ENCODE results near the gene MYCBP.
A peak's percentile ranks its signal among the peaks of the same experiment; 100 is the strongest.

Gene MYCBP

DNA sequence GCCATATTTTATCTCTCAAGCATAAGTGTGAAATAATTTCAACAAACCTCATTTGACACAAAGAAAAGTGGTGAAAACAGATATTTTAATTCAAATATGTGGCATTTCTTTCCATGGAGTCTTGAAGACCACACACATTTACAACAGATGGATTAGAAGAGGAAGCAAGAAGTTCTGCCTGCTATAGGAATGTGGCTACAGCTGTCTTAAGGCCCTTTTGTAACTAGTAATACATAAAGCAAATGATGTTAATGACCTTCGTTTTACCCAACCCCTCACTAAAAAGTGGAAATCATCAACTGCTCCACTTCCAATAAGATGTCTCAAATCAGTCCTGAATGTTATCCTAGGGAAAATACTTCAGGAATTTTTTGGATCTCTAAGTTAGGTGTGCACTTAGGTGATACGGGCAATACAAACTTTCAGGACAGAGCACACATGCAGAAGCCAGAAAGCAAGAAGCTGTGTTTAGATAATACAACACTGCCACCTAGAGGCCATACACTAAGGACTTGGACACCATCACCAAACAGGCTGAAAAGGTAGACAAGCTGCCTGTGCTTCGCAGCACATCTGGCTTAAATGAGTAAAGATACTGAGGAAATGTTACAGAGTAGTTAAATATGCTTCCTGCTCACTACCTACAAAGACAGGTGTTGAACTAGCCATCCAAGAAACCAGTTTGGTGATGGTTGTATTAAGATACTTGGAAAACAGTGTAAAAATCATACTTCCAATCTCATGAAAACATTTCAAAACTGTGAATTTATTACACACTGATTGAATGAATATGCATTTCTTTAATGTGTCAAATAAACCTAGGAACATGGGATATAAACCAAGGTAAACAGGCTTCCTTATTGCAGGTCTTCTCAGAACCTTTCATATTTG, 38.0 kb downstream of the MYCBP start:
- peaks cover 52 to 56% of the 10 kb centered on the region in 2 experiments for H3K4me1 ChIP-seq (ENCODE audit: control insufficient read depth in 1 of 2, insufficient read depth in 1 of 2, low read depth in 1 of 2, low read length in 1 of 2)
- TF ChIP-seq, protein P1, sequence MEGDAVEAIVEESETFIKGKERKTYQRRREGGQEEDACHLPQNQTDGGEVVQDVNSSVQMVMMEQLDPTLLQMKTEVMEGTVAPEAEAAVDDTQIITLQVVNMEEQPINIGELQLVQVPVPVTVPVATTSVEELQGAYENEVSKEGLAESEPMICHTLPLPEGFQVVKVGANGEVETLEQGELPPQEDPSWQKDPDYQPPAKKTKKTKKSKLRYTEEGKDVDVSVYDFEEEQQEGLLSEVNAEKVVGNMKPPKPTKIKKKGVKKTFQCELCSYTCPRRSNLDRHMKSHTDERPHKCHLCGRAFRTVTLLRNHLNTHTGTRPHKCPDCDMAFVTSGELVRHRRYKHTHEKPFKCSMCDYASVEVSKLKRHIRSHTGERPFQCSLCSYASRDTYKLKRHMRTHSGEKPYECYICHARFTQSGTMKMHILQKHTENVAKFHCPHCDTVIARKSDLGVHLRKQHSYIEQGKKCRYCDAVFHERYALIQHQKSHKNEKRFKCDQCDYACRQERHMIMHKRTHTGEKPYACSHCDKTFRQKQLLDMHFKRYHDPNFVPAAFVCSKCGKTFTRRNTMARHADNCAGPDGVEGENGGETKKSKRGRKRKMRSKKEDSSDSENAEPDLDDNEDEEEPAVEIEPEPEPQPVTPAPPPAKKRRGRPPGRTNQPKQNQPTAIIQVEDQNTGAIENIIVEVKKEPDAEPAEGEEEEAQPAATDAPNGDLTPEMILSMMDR (IDR thresholded peaks at IDR 0.05), result peak; percentile 79
- peak overlapping the region in 1 of 2 experiments; percentile 15 for H3K4me3 ChIP-seq (ENCODE audit: low read depth in 1 of 2, low read length in 1 of 2)
- peaks cover 25% of the 10 kb centered on the region for H3K36me3 ChIP-seq
- H3K9me3 ChIP-seq, result no peaks in the 10 kb centered on the region
- no peaks in the 10 kb centered on the region for H3K27me3 ChIP-seq
- peak overlapping the region; percentile 86 for H3K27ac ChIP-seq

- Histone ChIP-seq H3K27me3 (no peaks in the 10 kb centered on the region), H3K9me3 (no peaks in the 10 kb centered on the region), H3K4me1 (ENCODE audit: control insufficient read depth in 1 of 2, insufficient read depth in 1 of 2, low read depth in 1 of 2, low read length in 1 of 2) (peaks cover 52 to 58% of the 10 kb centered on the region in 2 experiments), H3K36me3 (peaks cover 17% of the 10 kb centered on the region), H3K27ac (peak overlapping the region; percentile 86), H3K4me3 (ENCODE audit: low read depth in 1 of 2, low read length in 1 of 2) (peak overlapping the region in 1 of 2 experiments; percentile 25)
- TF ChIP-seq, protein P1 (IDR thresholded peaks at IDR 0.05), result no peak
Observed at GRCh38 chr1:38834221-38834782, 38.8 kb downstream of the MYCBP start.

DNA sequence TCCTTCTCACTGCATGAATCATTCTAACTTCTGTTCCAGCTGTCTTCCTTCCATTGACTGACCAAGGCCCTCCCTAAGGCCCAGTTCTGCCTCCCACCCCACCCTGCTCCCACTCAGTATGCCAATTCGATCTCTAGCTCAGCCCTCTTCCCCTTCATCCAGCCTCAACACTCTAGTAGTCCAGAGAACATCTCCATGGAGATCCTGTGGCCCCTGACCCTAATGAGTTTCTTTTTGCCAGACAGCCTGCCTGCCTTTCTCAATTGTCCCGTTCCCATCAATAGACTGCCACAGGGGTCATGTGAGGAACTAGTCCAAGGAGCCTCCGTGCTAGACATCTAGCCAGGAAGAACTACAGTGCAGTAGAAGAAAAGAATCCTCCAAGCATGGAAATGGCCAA, 40.0 kb downstream of the MYCBP start:
- Histone ChIP-seq H3K9me3 (no peaks in the 10 kb centered on the region), H3K27ac (peak overlapping the region; percentile 86), H3K36me3 (peaks cover 5% of the 10 kb centered on the region), H3K27me3 (no peaks in the 10 kb centered on the region), H3K4me3 (ENCODE audit: low read depth in 1 of 2, low read length in 1 of 2) (peak overlapping the region in 1 of 2 experiments; percentile 25), H3K4me1 (ENCODE audit: control insufficient read depth in 1 of 2, insufficient read depth in 1 of 2, low read depth in 1 of 2, low read length in 1 of 2) (peaks cover 61 to 67% of the 10 kb centered on the region in 2 experiments)
- TF ChIP-seq, protein P1 (IDR thresholded peaks at IDR 0.05), result no peak

GRCh38 chr1:38832370-38832734, 40.8 kb downstream of the MYCBP start:
- no peaks in the 10 kb centered on the region for H3K9me3 ChIP-seq
- H3K4me3 ChIP-seq (ENCODE audit: low read depth in 1 of 2, low read length in 1 of 2), result no peak overlapping the region
- H3K4me1 ChIP-seq (ENCODE audit: control insufficient read depth in 1 of 2, insufficient read depth in 1 of 2, low read depth in 1 of 2, low read length in 1 of 2), result peaks cover 69 to 75% of the 10 kb centered on the region in 2 experiments
- TF ChIP-seq, protein P1 (IDR thresholded peaks at IDR 0.05), result no peak
- H3K27ac ChIP-seq, result peak overlapping the region; percentile 86
- H3K36me3 ChIP-seq, result no peaks in the 10 kb centered on the region
- no peaks in the 10 kb centered on the region for H3K27me3 ChIP-seq

GRCh38 chr1:38831731-38832369, 41.3 kb downstream of the MYCBP start:
- Histone ChIP-seq H3K36me3 (no peaks in the 10 kb centered on the region), H3K27ac (no peak overlapping the region), H3K27me3 (no peaks in the 10 kb centered on the region), H3K9me3 (no peaks in the 10 kb centered on the region), H3K4me3 (ENCODE audit: low read depth in 1 of 2, low read length in 1 of 2) (no peak overlapping the region), H3K4me1 (ENCODE audit: control insufficient read depth in 1 of 2, insufficient read depth in 1 of 2, low read depth in 1 of 2, low read length in 1 of 2) (peaks cover 74 to 80% of the 10 kb centered on the region in 2 experiments)
- TF ChIP-seq, protein P1 (IDR thresholded peaks at IDR 0.05), result no peak

Measured in neutrophil (primary cell).